Neuronal stem cell (in vitro differentiated cells): ENCODE measurements around the gene KDM4C.

ENCODE experiments used
- DNase-seq: peaks from one replicate; pipeline ENCODE4 v3.0.0-alpha.2; 2013; ENCODE audit warnings: low spot score
- H2AFZ ChIP-seq: one replicate; pipeline ENCODE4 v1.6.1; 2013; ENCODE audit warnings: mild to moderate bottlenecking, low read length, inconsistent platforms
- H2AK5ac ChIP-seq: 2 replicates; pipeline ENCODE4 v1.6.1; 2013; ENCODE audit warnings: low read depth, mild to moderate bottlenecking, inconsistent platforms, low read length, moderate library complexity, mixed read lengths
- H2BK120ac ChIP-seq: 2 replicates; pipeline ENCODE4 v1.6.1; 2013; ENCODE audit warnings: low read depth, mild to moderate bottlenecking, inconsistent platforms, low read length, moderate library complexity, mixed read lengths
- H2BK12ac ChIP-seq: one replicate; pipeline ENCODE4 v1.6.1; 2013; ENCODE audit warnings: low read length, inconsistent platforms
- H2BK15ac ChIP-seq: 2 replicates; pipeline ENCODE4 v1.6.1; 2013; ENCODE audit warnings: mild to moderate bottlenecking, low read length, inconsistent platforms, mixed read lengths
- H2BK5ac ChIP-seq: one replicate; pipeline ENCODE4 v1.6.1; 2013; ENCODE audit warnings: inconsistent platforms, mild to moderate bottlenecking, low read length, moderate library complexity
- H3K14ac ChIP-seq: one replicate; pipeline ENCODE4 v1.6.1; 2013; ENCODE audit warnings: low read length, inconsistent platforms
- H3K18ac ChIP-seq: 2 replicates; pipeline ENCODE4 v1.6.1; 2013; ENCODE audit warnings: low read length, inconsistent platforms
- H3K23ac ChIP-seq: 2 replicates; pipeline ENCODE4 v1.6.1; 2013; ENCODE audit warnings: low read depth, mild to moderate bottlenecking, mixed read lengths, low read length, inconsistent platforms; ENCODE audit not compliant: poor library complexity
- H3K27ac ChIP-seq: replicated peaks from 3 replicates; pipeline ENCODE4 v1.5.1; 2013; ENCODE audit warnings: low read length, inconsistent platforms
- H3K27me3 ChIP-seq, 3 experiments: 2 replicates each; pipeline ENCODE4 v1.6.1; 2013; ENCODE audit warnings: low read length in 3 of 3, mild to moderate bottlenecking in 2 of 3, inconsistent platforms in 1 of 3, low read depth in 1 of 3, mixed read lengths in 1 of 3, moderate library complexity in 1 of 3; ENCODE audit not compliant: control insufficient read depth in 3 of 3, insufficient read depth in 3 of 3
- H3K36me3 ChIP-seq, 2 donors: replicated peaks in 1 of 2; 2 replicates each; pipeline ENCODE4 v1.6.1; 2013; ENCODE audit warnings: low read length in 2 of 2; ENCODE audit not compliant: control insufficient read depth in 2 of 2, insufficient read depth in 2 of 2
- H3K4ac ChIP-seq: 2 replicates; pipeline ENCODE4 v1.6.1; 2013; ENCODE audit warnings: inconsistent platforms, mild to moderate bottlenecking, low read length, moderate library complexity
- H3K4me1 ChIP-seq, 2 donors: 1 replicate in 1 of 2; 2 replicates in 1 of 2; pipeline ENCODE4 v1.6.1; 2013; ENCODE audit warnings: low read length in 2 of 2, low read depth in 1 of 2; ENCODE audit not compliant: control insufficient read depth in 2 of 2, insufficient read depth in 1 of 2
- H3K4me2 ChIP-seq: one replicate; pipeline ENCODE4 v1.6.1; 2013; ENCODE audit warnings: mild to moderate bottlenecking, low read length, inconsistent platforms; ENCODE audit not compliant: insufficient read depth, poor library complexity, severe bottlenecking
- H3K4me3 ChIP-seq, 2 donors: 2 replicates each; pipeline ENCODE4 v1.5.1; 2013; ENCODE audit warnings: low read length in 2 of 2, mild to moderate bottlenecking in 2 of 2, inconsistent platforms in 1 of 2, moderate library complexity in 1 of 2
- H3K79me1 ChIP-seq: one replicate; pipeline ENCODE4 v1.6.1; 2013; ENCODE audit warnings: low read depth, mild to moderate bottlenecking, inconsistent platforms, low read length, moderate library complexity
- H3K9ac ChIP-seq: one replicate; pipeline ENCODE4 v1.6.1; 2013; ENCODE audit warnings: mild to moderate bottlenecking, low read depth, low read length, inconsistent platforms; ENCODE audit not compliant: poor library complexity
- H3K9me3 ChIP-seq, 2 donors: replicated peaks in 1 of 2; 2 replicates each; pipeline versions ENCODE3 to v1.6.1; 2013; ENCODE audit warnings: low read length in 2 of 2, mild to moderate bottlenecking in 2 of 2, inconsistent platforms in 1 of 2, low read depth in 1 of 2, mixed read lengths in 1 of 2, moderate library complexity in 1 of 2; ENCODE audit not compliant: control insufficient read depth in 2 of 2, insufficient read depth in 1 of 2
- H4K8ac ChIP-seq: one replicate; pipeline ENCODE4 v1.6.1; 2013; ENCODE audit warnings: low read depth, mild to moderate bottlenecking, inconsistent platforms, low read length, moderate library complexity
- H4K91ac ChIP-seq: one replicate; pipeline ENCODE4 v1.6.1; 2013; ENCODE audit warnings: low read length, low read depth, mild to moderate bottlenecking, inconsistent platforms; ENCODE audit not compliant: poor library complexity
- WGBS, 2 donors: extraction: QIAGEN DNeasy Blood & Tissue Kit; methylation state at CpG; one replicate each; pipeline ENCODE4 v1.1.7; 2013; ENCODE audit warnings: missing lambda C conversion rate in 2 of 2, mixed read lengths in 1 of 2; ENCODE audit not compliant: insufficient read length in 2 of 2, insufficient replicate concordance in 1 of 2; ENCODE audit errors: extremely low coverage in 2 of 2; 5-methylcytosine and 5-hydroxymethylcytosine counted together

KDM4C gene

DNA sequence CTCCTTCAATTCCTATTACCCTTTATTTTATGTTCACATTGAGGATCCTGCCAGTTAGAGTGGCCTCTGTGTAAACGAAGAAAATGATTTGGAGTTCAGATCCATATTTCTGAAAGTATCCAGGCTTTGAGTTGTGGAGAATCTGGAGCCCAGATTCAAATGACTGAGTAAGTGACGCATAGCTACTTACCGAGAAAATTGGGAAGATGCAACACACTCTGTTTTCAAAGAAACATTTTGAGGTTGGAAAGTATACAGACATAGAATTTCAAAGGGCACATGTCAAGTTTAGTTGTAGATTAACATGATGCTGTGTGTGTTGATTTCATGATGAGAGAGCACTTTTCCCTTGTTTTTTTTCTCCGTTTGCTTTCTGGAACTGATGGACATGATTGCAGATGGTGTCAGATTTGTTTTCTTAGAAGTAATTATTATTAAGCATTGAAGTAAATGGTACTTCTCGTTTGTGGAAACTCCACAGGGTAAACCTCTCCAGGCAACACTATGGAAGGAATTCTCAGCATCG, 148.1 kb downstream of the KDM4C start:
- Histone ChIP-seq H3K4me2 (no peak overlapping the region), H3K27me3 (no peaks in the 10 kb centered on the region), H3K4ac (no peak overlapping the region), H4K8ac (no peak overlapping the region), H2AK5ac (no peak overlapping the region), H3K23ac (no peak overlapping the region), H3K4me3 (no peak overlapping the region), H4K91ac (no peak overlapping the region), H3K4me1 (peaks cover 0 to 2% of the 10 kb centered on the region in 2 donors), H3K18ac (no peak overlapping the region), H2BK12ac (no peak overlapping the region), H2BK120ac (no peak overlapping the region), H3K36me3 (no peaks in the 10 kb centered on the region), H3K9ac (no peak overlapping the region), H3K14ac (no peak overlapping the region), H2AFZ (no peak overlapping the region), H3K9me3 (no peaks in the 10 kb centered on the region), H3K79me1 (no peaks in the 10 kb centered on the region), H2BK15ac (no peak overlapping the region), H3K27ac (no peak overlapping the region), H2BK5ac (no peak overlapping the region)
- no CpG with 5 or more reads among the region's 6 CpGs for WGBS, 2 donors
- DNase-seq = no peak

DNA sequence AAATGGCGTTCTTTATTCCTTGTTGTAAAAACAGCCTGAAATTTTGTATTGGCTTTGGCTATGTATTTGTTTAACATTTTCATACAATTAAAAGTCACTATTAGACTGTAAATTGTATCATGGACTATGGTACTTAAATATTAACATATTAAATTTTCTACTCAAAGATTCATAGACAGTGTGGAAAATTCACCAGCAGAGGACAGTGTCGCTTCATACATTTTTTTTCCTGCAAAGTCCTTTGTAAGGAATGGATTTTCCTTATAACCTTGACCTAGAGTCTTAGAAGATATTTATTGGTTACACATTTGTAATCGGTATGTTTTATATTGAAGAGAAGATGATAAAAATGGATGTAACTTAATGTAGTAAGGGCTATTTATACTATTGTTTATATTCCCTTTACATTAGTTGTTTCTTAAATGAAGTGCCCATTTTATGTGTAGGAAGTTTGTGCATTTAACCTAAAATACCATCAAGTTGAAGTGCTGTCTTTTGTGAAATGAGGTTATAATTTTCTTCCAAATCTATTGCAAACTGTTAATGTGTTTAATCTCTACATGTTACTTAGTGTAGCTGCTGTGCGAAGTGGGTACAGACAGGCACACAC, 150.1 kb downstream of the KDM4C start:
- H2BK120ac ChIP-seq = no peak overlapping the region
- no peak overlapping the region for H2BK12ac ChIP-seq
- H3K18ac ChIP-seq = no peak overlapping the region
- DNase-seq = no peak
- no peaks in the 10 kb centered on the region for H3K9me3 ChIP-seq
- no peak overlapping the region for H3K9ac ChIP-seq
- H3K4ac ChIP-seq = no peak overlapping the region
- peaks cover 5 to 12% of the 10 kb centered on the region in 2 donors for H3K4me1 ChIP-seq
- H3K36me3 ChIP-seq = no peaks in the 10 kb centered on the region
- no peak overlapping the region for H4K91ac ChIP-seq
- no peak overlapping the region for H3K14ac ChIP-seq
- no peak overlapping the region for H3K27ac ChIP-seq
- H4K8ac ChIP-seq = no peak overlapping the region
- no peaks in the 10 kb centered on the region for H3K79me1 ChIP-seq
- no peak overlapping the region for H3K4me2 ChIP-seq
- no peak overlapping the region for H2BK15ac ChIP-seq
- no peak overlapping the region for H3K23ac ChIP-seq
- no CpG with 5 or more reads among the region's 4 CpGs for WGBS, 2 donors
- no peak overlapping the region for H2AK5ac ChIP-seq
- H3K4me3 ChIP-seq = no peak overlapping the region
- H2BK5ac ChIP-seq = no peak overlapping the region
- no peak overlapping the region for H2AFZ ChIP-seq
- H3K27me3 ChIP-seq = no peaks in the 10 kb centered on the region

DNA sequence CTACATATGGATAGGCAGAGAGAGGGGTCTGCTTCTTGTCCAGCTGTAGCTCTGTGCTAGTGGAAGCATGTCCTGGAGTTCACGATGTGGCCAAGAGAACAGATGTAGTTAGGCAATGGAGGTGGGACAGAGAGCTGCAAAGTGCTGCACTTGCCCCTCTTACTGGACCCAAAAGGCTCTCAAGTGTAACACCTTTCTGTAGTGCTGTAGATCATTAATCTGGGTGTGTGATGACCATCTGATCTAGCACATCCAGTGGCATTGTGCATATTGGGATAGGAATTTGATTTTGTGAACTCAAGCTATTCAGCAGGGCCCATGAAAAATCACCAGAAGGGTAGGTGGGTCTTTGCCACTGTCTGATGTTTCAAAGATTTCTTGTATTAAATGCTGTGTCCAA, 151.4 kb downstream of the KDM4C start:
- Histone ChIP-seq H2BK120ac (no peak overlapping the region), H4K8ac (no peak overlapping the region), H3K4me2 (no peak overlapping the region), H3K14ac (no peak overlapping the region), H2BK15ac (no peak overlapping the region), H3K23ac (no peak overlapping the region), H3K4me3 (no peak overlapping the region), H3K9me3 (no peaks in the 10 kb centered on the region), H3K4me1 (peaks cover 5 to 12% of the 10 kb centered on the region in 2 donors), H2BK12ac (no peak overlapping the region), H4K91ac (no peak overlapping the region), H3K18ac (no peak overlapping the region), H2AFZ (no peak overlapping the region), H3K4ac (no peak overlapping the region), H3K9ac (no peak overlapping the region), H2AK5ac (no peak overlapping the region), H2BK5ac (no peak overlapping the region), H3K27ac (no peak overlapping the region), H3K79me1 (no peaks in the 10 kb centered on the region), H3K27me3 (no peaks in the 10 kb centered on the region), H3K36me3 (no peaks in the 10 kb centered on the region)
- DNase-seq = no peak
- WGBS, 2 donors = no CpG with 5 or more reads among the region's 1 CpG

DNA sequence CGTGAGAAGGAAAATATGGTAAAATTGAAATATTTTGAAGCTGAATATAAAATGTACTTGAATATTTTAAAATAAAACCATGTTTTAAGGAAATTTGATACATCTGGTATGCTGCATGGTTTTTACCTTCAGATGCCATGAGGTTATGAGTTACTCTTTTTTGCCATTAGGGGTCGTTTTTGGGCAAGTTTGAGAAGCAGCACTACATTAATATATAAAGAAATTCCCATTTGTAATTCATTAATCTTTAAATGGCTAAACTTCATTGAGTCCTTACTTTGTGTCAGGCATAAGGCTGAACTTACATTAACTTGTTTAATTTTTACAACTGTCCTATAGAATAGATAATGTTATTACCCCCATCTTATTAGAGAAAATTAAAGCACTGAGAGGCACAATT, 152.3 kb downstream of the KDM4C start:
- Histone ChIP-seq H2BK12ac (no peak overlapping the region), H2AFZ (no peak overlapping the region), H3K4me1 (peaks cover 5 to 12% of the 10 kb centered on the region in 2 donors), H3K27me3 (no peaks in the 10 kb centered on the region), H4K8ac (no peak overlapping the region), H3K18ac (no peak overlapping the region), H2BK15ac (no peak overlapping the region), H3K4me3 (no peak overlapping the region), H3K4me2 (no peak overlapping the region), H2BK5ac (no peak overlapping the region), H3K27ac (no peak overlapping the region), H2BK120ac (no peak overlapping the region), H2AK5ac (no peak overlapping the region), H3K79me1 (no peaks in the 10 kb centered on the region), H3K4ac (no peak overlapping the region), H4K91ac (no peak overlapping the region), H3K14ac (no peak overlapping the region), H3K36me3 (no peaks in the 10 kb centered on the region), H3K9me3 (no peaks in the 10 kb centered on the region), H3K9ac (no peak overlapping the region), H3K23ac (no peak overlapping the region)
- DNase-seq = no peak
- WGBS, 2 donors = no CpG with 5 or more reads among the region's 2 CpGs
